Measurements from ENCODE around the gene CHRNB1.
A peak's percentile ranks its signal among the peaks of the same experiment; 100 is the strongest.

The CHRNB1 gene

DNA sequence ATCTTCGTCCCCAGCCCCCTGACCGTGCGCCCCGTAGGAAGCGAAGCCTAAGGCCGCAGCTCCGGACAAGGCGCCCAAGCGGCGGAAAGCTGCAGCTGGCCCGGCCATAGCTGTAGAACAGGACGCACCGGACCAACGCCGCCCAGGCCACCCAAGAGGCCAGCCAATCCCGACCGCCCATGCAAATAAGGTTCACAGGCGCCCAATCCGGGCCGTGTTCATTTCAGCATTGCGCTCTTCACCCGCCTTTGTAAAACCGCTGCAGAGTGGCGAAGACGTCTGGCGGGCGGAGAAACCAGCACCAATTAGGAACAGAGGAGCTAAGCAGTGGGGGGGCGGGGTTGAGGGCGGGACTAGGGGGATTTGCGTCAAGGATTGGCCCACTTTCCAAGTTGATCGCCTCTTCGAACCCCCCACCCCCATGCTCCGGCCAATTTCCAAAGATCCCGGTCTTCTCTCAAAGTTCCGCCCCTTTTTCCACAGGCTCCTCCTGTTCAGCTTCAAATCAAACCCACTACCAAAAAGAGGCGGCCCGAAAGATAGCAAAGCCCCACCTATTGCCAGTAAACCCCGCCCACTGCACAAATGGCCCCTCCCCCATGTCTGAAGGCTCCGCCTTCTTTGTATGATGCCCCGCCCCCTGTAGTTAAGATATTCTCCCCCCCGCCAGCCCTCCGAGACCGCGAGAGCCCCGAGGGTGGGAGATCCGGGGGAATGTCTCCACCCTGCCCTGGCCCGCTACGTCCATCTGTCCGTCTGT is 40.7 kb upstream of the CHRNB1 start, which contains the start of gene TMEM256 (continued):
- TF ChIP-seq ZNF677 (tag by site-specific recombination; IDR thresholded peaks at IDR 0.05) (no peak), ZNF621 (tag by site-specific recombination; IDR thresholded peaks at IDR 0.05) (no peak), ZBTB17 (tag by site-specific recombination; IDR thresholded peaks at IDR 0.05) (no peak), BCL11A (tag by site-specific recombination; IDR thresholded peaks at IDR 0.05; ENCODE audit: low read depth) (peak; percentile 72; the same call in 1 of the 2 replicates), ZNF138 (tag by site-specific recombination; IDR thresholded peaks at IDR 0.05; ENCODE audit: borderline replicate concordance) (no peak), ZNF704 (tag by site-specific recombination; IDR thresholded peaks at IDR 0.05) (no peak), ZNF596 (tag by site-specific recombination; IDR thresholded peaks at IDR 0.05) (no peak), ZEB2 (tag by site-specific recombination; IDR thresholded peaks at IDR 0.05) (peak; percentile 39; the same call in 1 of the 2 replicates), ZNF664 (tag by site-specific recombination; IDR thresholded peaks at IDR 0.05) (no peak), ZNF473 (tag by site-specific recombination; IDR thresholded peaks at IDR 0.05) (no peak), GFI1B (tag by site-specific recombination; IDR thresholded peaks at IDR 0.05) (no peak), YY1 (tag by site-specific recombination; IDR thresholded peaks at IDR 0.05) (peak; percentile 73), ZNF140 (tag by site-specific recombination; IDR thresholded peaks at IDR 0.05) (no peak), BCL11B (tag by site-specific recombination; IDR thresholded peaks at IDR 0.05; ENCODE audit: low read depth) (peak; percentile 91), BCL6B (tag by site-specific recombination; IDR thresholded peaks at IDR 0.05) (no peak), SCRT1 (tag by site-specific recombination; IDR thresholded peaks at IDR 0.05; ENCODE audit: borderline replicate concordance) (no peak), ZNF184 (tag by site-specific recombination; IDR thresholded peaks at IDR 0.05) (no peak), RBAK (tag by site-specific recombination; IDR thresholded peaks at IDR 0.05) (no peak), ZFP41 (tag by site-specific recombination; IDR thresholded peaks at IDR 0.05; ENCODE audit: borderline replicate concordance) (no peak), ZBTB26 (tag by site-specific recombination; optimal IDR thresholded peaks at IDR 0.05) (no peak), ZNF354C (tag by site-specific recombination; IDR thresholded peaks at IDR 0.05; ENCODE audit: borderline replicate concordance, low read depth) (no peak), ZNF416 (tag by site-specific recombination; IDR thresholded peaks at IDR 0.05) (no peak), ZNF114 (tag by site-specific recombination; IDR thresholded peaks at IDR 0.05) (no peak), GLIS2 (tag by site-specific recombination; IDR thresholded peaks at IDR 0.05) (peak; percentile 93), ZBTB7A (tag by site-specific recombination; IDR thresholded peaks at IDR 0.05; ENCODE audit: low read depth) (no peak), OSR2 (tag by site-specific recombination; IDR thresholded peaks at IDR 0.05) (no peak), ZNF266 (tag by site-specific recombination; IDR thresholded peaks at IDR 0.05; ENCODE audit: low read depth) (no peak), ZNF837 (tag by site-specific recombination; IDR thresholded peaks at IDR 0.05) (no peak)
- TF ChIP-seq, protein P1, sequence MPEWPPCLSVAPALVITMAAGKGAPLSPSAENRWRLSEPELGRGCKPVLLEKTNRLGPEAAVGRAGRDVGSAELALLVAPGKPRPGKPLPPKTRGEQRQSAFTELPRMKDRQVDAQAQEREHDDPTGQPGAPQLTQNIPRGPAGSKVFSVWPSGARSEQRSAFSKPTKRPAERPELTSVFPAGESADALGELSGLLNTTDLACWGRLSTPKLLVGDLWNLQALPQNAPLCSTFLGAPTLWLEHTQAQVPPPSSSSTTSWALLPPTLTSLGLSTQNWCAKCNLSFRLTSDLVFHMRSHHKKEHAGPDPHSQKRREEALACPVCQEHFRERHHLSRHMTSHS (tag by site-specific recombination; IDR thresholded peaks at IDR 0.05) = no peak
- TF ChIP-seq, protein P2, sequence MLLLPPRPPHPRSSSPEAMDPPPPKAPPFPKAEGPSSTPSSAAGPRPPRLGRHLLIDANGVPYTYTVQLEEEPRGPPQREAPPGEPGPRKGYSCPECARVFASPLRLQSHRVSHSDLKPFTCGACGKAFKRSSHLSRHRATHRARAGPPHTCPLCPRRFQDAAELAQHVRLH (tag by site-specific recombination; IDR thresholded peaks at IDR 0.05) = no peak
- TF ChIP-seq, protein P3, sequence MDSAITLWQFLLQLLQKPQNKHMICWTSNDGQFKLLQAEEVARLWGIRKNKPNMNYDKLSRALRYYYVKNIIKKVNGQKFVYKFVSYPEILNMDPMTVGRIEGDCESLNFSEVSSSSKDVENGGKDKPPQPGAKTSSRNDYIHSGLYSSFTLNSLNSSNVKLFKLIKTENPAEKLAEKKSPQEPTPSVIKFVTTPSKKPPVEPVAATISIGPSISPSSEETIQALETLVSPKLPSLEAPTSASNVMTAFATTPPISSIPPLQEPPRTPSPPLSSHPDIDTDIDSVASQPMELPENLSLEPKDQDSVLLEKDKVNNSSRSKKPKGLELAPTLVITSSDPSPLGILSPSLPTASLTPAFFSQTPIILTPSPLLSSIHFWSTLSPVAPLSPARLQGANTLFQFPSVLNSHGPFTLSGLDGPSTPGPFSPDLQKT (IDR thresholded peaks at IDR 0.05; ENCODE audit: borderline replicate concordance, low read depth, low read length) = no peak
- TF ChIP-seq, protein P4, sequence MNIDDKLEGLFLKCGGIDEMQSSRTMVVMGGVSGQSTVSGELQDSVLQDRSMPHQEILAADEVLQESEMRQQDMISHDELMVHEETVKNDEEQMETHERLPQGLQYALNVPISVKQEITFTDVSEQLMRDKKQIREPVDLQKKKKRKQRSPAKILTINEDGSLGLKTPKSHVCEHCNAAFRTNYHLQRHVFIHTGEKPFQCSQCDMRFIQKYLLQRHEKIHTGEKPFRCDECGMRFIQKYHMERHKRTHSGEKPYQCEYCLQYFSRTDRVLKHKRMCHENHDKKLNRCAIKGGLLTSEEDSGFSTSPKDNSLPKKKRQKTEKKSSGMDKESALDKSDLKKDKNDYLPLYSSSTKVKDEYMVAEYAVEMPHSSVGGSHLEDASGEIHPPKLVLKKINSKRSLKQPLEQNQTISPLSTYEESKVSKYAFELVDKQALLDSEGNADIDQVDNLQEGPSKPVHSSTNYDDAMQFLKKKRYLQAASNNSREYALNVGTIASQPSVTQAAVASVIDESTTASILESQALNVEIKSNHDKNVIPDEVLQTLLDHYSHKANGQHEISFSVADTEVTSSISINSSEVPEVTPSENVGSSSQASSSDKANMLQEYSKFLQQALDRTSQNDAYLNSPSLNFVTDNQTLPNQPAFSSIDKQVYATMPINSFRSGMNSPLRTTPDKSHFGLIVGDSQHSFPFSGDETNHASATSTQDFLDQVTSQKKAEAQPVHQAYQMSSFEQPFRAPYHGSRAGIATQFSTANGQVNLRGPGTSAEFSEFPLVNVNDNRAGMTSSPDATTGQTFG (tag by site-specific recombination; IDR thresholded peaks at IDR 0.05; ENCODE audit: borderline replicate concordance) = no peak
